Subcutaneous abdominal adipose tissue (tissue), 5 donors: Measurements from ENCODE around the gene DR1.
A peak's percentile ranks its signal among the peaks of the same experiment; 100 is the strongest.

Experiments used
- H3K27ac ChIP-seq: one replicate; pipeline ENCODE4 v1.7.0; 2013; ENCODE audit warnings: low read depth, mild to moderate bottlenecking, inconsistent platforms, low read length, moderate library complexity
- H3K27me3 ChIP-seq, 5 donors: one replicate each; pipeline ENCODE4 v1.7.0; 2013; ENCODE audit warnings: low read length in 5 of 5, inconsistent platforms in 1 of 5; ENCODE audit not compliant: control insufficient read depth in 5 of 5, insufficient read depth in 4 of 5
- H3K36me3 ChIP-seq, 5 donors: one replicate each; pipeline ENCODE4 v1.7.0; 2013; ENCODE audit warnings: low read length in 5 of 5; ENCODE audit not compliant: control insufficient read depth in 5 of 5, insufficient read depth in 5 of 5
- H3K4me1 ChIP-seq, 5 donors: one replicate each; pipeline ENCODE4 v1.7.0; 2013; ENCODE audit warnings: low read length in 5 of 5, mild to moderate bottlenecking in 3 of 5, moderate library complexity in 1 of 5; ENCODE audit not compliant: control insufficient read depth in 5 of 5, insufficient read depth in 5 of 5
- H3K4me3 ChIP-seq, 5 donors: one replicate each; pipeline ENCODE4 v1.7.0; 2013; ENCODE audit warnings: low read length in 5 of 5, low read depth in 1 of 5
- H3K9ac ChIP-seq, 5 donors: one replicate each; pipeline ENCODE4 v1.7.0; 2013; ENCODE audit warnings: low read length in 5 of 5, mild to moderate bottlenecking in 4 of 5, moderate library complexity in 3 of 5
- H3K9me3 ChIP-seq, 5 donors: one replicate each; pipeline ENCODE4 v1.7.0; 2013; ENCODE audit warnings: low read length in 5 of 5; ENCODE audit not compliant: control insufficient read depth in 5 of 5
- donor health status: healthy.
- donor health status: healthy.
- donor health status: healthy.
- donor health status: healthy.
- donor health status: healthy.

DR1 gene

DNA sequence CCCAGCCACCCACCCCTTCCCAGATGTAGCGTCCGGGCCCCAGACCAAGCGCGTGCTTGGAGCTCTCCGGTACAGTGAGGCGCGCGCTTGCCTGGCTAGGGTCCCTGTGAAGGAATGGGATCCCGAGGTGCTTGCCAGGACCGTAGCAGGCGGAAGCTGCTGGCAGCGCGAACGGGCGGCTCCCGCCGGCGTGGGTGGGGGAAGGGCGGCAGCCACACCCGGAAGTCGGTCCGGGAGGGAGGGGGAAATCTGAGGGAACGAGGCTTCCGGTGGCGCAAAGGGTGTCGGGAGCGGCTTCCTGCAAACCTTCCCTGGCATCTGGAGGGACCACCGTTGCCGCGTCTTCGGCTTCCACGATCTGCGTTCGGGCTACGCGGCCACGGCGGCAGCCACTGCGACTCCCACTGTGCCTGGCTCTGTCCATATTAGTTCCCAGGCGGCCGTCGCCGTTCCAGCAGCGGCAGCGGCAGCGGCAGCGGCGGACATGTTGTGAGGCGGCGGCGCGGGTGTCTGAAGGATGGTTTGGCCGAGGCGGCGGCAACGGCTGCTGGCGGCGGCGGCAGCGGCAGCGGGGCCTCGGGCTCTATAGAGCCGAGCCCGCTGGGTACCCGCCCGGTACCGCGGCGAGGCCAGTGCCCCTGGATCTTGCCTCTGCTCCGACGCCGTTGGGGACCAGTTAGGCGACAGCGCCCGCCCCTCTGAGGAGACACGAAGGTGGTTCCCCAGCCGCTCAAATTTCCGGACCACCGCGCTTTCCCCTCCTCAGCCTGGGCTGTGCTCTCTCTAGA lies at the start of gene DR1:
Gene DR1, plus strand, starts transcription at position 275 of the 788 bp plus-strand sequence. CDS start 739 bp downstream, outside the sequence.
- H3K36me3 ChIP-seq: no peaks in the 10 kb centered on the region
- H3K27ac ChIP-seq: peak within 1 kb of the TSS; percentile 97
- no peaks in the 10 kb centered on the region for H3K27me3 ChIP-seq
- H3K4me1 ChIP-seq: peaks cover 0 to 53% (median 43%) of the 10 kb centered on the region in 5 donors
- peak within 1 kb of the TSS; percentile 89 to 97 (median 95) for H3K4me3 ChIP-seq
- peak within 1 kb of the TSS; percentile 82 to 99 (median 97) for H3K9ac ChIP-seq
- H3K9me3 ChIP-seq: no peaks in the 10 kb centered on the region

DNA sequence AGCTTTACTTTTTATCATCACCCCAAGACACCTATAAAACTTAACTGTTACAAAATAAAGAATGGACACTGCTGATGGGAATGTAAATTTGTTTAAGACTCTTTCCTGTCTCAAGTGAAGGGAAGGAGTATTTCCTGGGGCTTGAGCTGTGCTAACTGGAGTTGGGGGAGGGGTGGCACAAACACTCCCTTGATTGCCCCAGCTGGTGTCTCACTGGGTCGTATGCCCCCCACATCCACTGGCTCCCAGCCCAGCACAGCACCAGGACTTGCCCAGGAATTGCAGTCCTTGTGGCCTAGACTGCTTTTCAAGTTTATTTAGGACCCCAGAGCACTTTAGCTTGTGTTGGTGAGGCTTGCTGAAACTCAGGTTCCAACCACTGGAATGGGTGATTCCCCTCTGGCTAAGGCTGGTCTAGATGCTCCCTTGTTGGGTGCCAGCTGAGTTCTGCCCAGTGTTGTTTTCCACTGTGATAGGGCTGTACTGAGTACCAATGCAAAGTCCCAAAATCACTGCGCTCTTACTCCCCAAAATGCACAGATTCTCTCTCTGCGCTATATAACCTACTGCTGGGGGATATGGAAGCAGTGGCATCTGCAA lies 49.1 kb upstream of the DR1 start:
- peaks cover 0 to 3% (median 0%) of the 10 kb centered on the region in 5 donors for H3K36me3 ChIP-seq
- no peak overlapping the region for H3K27ac ChIP-seq
- H3K9ac ChIP-seq: no peak overlapping the region
- no peaks in the 10 kb centered on the region for H3K27me3 ChIP-seq
- no peaks in the 10 kb centered on the region for H3K9me3 ChIP-seq
- no peak overlapping the region for H3K4me3 ChIP-seq
- no peaks in the 10 kb centered on the region for H3K4me1 ChIP-seq

GRCh38 chr1:93301131-93301530 lies 44.6 kb upstream of the DR1 start:
- H3K36me3 ChIP-seq: peaks cover 0 to 3% (median 0%) of the 10 kb centered on the region in 5 donors
- no peak overlapping the region for H3K4me3 ChIP-seq
- H3K9me3 ChIP-seq: no peaks in the 10 kb centered on the region
- H3K9ac ChIP-seq: no peak overlapping the region
- no peaks in the 10 kb centered on the region for H3K27me3 ChIP-seq
- H3K27ac ChIP-seq: no peak overlapping the region
- peaks cover 0 to 3% (median 0%) of the 10 kb centered on the region in 5 donors for H3K4me1 ChIP-seq

DNA sequence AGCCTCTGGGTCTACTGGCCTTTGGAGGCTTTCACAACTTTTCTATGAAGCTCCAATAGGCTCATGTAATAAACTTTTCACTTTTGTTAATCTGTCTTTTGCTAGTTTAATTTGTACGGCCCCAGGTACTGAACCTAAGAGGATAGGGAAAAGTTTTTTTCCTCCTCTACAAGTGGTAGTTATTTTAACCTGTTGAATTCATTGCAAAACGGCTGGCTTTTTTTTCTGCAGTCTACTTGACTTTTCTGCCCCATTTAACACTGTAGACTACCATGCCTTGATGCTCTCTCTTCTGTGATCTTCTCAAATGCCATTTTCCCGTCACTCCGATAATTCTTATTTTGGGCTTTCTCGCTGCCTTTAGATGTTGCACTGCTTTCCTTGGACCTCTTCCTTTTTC lies 43.6 kb upstream of the DR1 start:
- Histone ChIP-seq H3K9ac (no peak overlapping the region), H3K27ac (no peak overlapping the region), H3K36me3 (peaks cover 0 to 3% (median 0%) of the 10 kb centered on the region in 5 donors), H3K4me1 (peaks cover 0 to 3% (median 0%) of the 10 kb centered on the region in 5 donors), H3K27me3 (no peaks in the 10 kb centered on the region), H3K9me3 (no peaks in the 10 kb centered on the region), H3K4me3 (no peak overlapping the region)

- Histone ChIP-seq H3K27me3 (no peaks in the 10 kb centered on the region), H3K27ac (no peak overlapping the region), H3K9ac (no peak overlapping the region), H3K4me1 (peaks cover 0 to 3% (median 0%) of the 10 kb centered on the region in 5 donors), H3K4me3 (no peak overlapping the region), H3K36me3 (peaks cover 0 to 10% (median 0%) of the 10 kb centered on the region in 5 donors), H3K9me3 (no peaks in the 10 kb centered on the region)
Observed at GRCh38 chr1:93304716-93305138, 41.0 kb upstream of the DR1 start.

GRCh38 chr1:93306920-93307319 lies 38.8 kb upstream of the DR1 start:
- H3K9ac ChIP-seq: peak overlapping the region in 1 of 5 donors; percentile 51
- peaks cover 0 to 10% (median 0%) of the 10 kb centered on the region in 5 donors for H3K36me3 ChIP-seq

DNA sequence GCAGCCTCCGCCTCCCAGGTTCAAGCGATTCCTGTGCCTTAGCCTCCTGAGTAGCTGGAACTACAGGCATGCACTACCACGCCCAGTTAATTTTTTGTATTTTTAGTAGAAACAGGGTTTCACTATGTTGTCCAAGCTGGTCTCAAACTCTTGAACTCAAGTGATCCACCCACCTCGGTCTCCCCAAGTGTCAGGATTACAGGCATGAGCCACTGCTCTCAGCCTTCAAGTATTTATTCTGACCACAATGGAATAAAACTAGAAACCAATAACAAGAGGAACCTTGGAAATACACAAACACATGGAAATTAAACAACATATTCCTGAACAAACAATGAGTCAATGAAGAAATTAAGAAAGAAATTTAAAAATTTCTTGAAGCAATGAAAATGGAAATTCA lies 32.7 kb upstream of the DR1 start:
- Histone ChIP-seq H3K4me1 (no peaks in the 10 kb centered on the region), H3K9me3 (no peaks in the 10 kb centered on the region), H3K27ac (no peak overlapping the region), H3K4me3 (no peak overlapping the region), H3K36me3 (peaks cover 0 to 6% (median 0%) of the 10 kb centered on the region in 5 donors), H3K9ac (no peak overlapping the region), H3K27me3 (no peaks in the 10 kb centered on the region)

More at GRCh38 chr1:93306920-93307319, 38.8 kb upstream of the DR1 start:
- no peak overlapping the region for H3K4me3 ChIP-seq
- no peaks in the 10 kb centered on the region for H3K27me3 ChIP-seq
- H3K27ac ChIP-seq: no peak overlapping the region
- H3K4me1 ChIP-seq: peaks cover 0 to 3% (median 0%) of the 10 kb centered on the region in 5 donors
- H3K9me3 ChIP-seq: no peaks in the 10 kb centered on the region

GRCh38 chr1:93317207-93317606 lies 28.5 kb upstream of the DR1 start:
- H3K36me3 ChIP-seq: no peaks in the 10 kb centered on the region
- H3K27ac ChIP-seq: no peak overlapping the region
- H3K9me3 ChIP-seq: no peaks in the 10 kb centered on the region
- no peak overlapping the region for H3K4me3 ChIP-seq
- no peak overlapping the region for H3K9ac ChIP-seq
- no peaks in the 10 kb centered on the region for H3K27me3 ChIP-seq
- H3K4me1 ChIP-seq: no peaks in the 10 kb centered on the region

- Histone ChIP-seq H3K4me1 (no peaks in the 10 kb centered on the region), H3K27ac (no peak overlapping the region), H3K27me3 (no peaks in the 10 kb centered on the region), H3K9me3 (no peaks in the 10 kb centered on the region), H3K4me3 (no peak overlapping the region), H3K9ac (no peak overlapping the region), H3K36me3 (no peaks in the 10 kb centered on the region)
Observed at GRCh38 chr1:93317943-93318342, 27.8 kb upstream of the DR1 start.

DNA sequence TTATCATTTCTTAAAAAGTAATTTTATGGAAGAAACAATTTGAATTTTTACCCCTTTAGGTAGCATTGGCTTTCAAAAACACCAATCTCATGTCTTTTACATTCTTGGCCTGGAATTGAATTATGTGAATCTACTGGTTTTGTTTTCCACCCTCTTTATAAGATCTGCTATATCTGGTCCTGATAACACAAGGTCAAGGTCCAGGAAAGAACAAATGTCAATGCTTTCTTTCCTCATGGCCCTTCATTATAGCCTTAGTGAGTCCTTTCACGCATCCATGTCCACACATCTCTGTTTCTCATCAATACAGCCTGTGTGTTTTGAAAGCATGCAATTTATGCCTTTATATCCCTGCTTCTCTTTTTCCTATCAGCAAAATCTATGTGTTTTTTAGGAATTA lies 24.0 kb upstream of the DR1 start:
- no peaks in the 10 kb centered on the region for H3K9me3 ChIP-seq
- H3K4me3 ChIP-seq: no peak overlapping the region
- no peak overlapping the region for H3K9ac ChIP-seq
- H3K4me1 ChIP-seq: no peaks in the 10 kb centered on the region
- H3K27ac ChIP-seq: no peak overlapping the region
- no peaks in the 10 kb centered on the region for H3K36me3 ChIP-seq
- no peaks in the 10 kb centered on the region for H3K27me3 ChIP-seq
